HCT116 (cell line): ENCODE measurements around the gene PPM1A.

Experiments used
- CBX3 ChIP-seq: IDR thresholded peaks from 2 replicates; pipeline ENCODE4 v1.6.1; 2012; ENCODE audit warnings: low read depth
- CEBPB ChIP-seq: IDR thresholded peaks from 2 replicates; pipeline ENCODE4 v1.6.1; 2012; ENCODE audit warnings: low read depth
- CTCF ChIP-seq, 3 experiments: fragments of 200-600 bp in 1 of 3; sonication (generic) in 1 of 3; IDR thresholded peaks in 2 of 3; conservative IDR thresholded peaks in 1 of 3; 2 replicates each; pipeline ENCODE4 v1.5.1; 2012 to 2017; ENCODE audit warnings: low read depth in 2 of 3, low read length in 2 of 3, antibody characterized with exemption in 1 of 3, borderline replicate concordance in 1 of 3, control low read depth in 1 of 3, mild to moderate bottlenecking in 1 of 3, mixed read lengths in 1 of 3, mixed run types in 1 of 3, moderate library complexity in 1 of 3; ENCODE audit not compliant: insufficient read depth in 1 of 3
- EZH2 ChIP-seq: fragments of 200-600 bp; sonication (generic); IDR thresholded peaks from 2 replicates; pipeline ENCODE4 v1.6.1; 2017; ENCODE audit warnings: antibody characterized with exemption, mixed run types
- JUND ChIP-seq: IDR thresholded peaks from 2 replicates; pipeline ENCODE4 v1.6.1; 2012
- MAX ChIP-seq: IDR thresholded peaks from 2 replicates; pipeline ENCODE4 v1.6.1; 2012
- POLR2A ChIP-seq: IDR thresholded peaks from 2 replicates; pipeline ENCODE4 v1.7.0; 2011; ENCODE audit warnings: borderline replicate concordance; ENCODE audit not compliant: insufficient read depth, insufficient read length; ENCODE audit errors: extremely low read depth
- POLR2AphosphoS5 ChIP-seq: IDR thresholded peaks from 2 replicates; pipeline ENCODE4 v1.6.1; 2011; ENCODE audit warnings: mild to moderate bottlenecking, low read depth, low read length, moderate library complexity
- RAD21 ChIP-seq: IDR thresholded peaks from 2 replicates; pipeline ENCODE4 v1.6.1; 2012; ENCODE audit warnings: low read depth, mild to moderate bottlenecking
- SRF ChIP-seq: IDR thresholded peaks from 2 replicates; pipeline ENCODE4 v1.6.1; 2012; ENCODE audit warnings: low read depth
- YY1 ChIP-seq: IDR thresholded peaks from 2 replicates; pipeline ENCODE4 v1.6.1; 2011; ENCODE audit warnings: low read length, low read depth, moderate library complexity, mild to moderate bottlenecking; ENCODE audit not compliant: insufficient replicate concordance; ENCODE audit errors: extremely low read depth
- ZBTB33 ChIP-seq: IDR thresholded peaks from 2 replicates; pipeline ENCODE4 v1.6.1; 2011; ENCODE audit warnings: mild to moderate bottlenecking, low read length, moderate library complexity; ENCODE audit not compliant: insufficient replicate concordance; ENCODE audit errors: extremely low read depth

- no peak for TF ChIP-seq ZBTB33
- TF ChIP-seq CTCF (IDR thresholded peaks at IDR 0.05 in 2 of 3, conservative IDR thresholded peaks at IDR 0.05 in 1 of 3; ENCODE audit: borderline replicate concordance in 1 of 3, insufficient read depth in 1 of 3, low read depth in 2 of 3, low read length in 2 of 3), result no peak
- TF ChIP-seq POLR2A, result no peak
- no peak for TF ChIP-seq RAD21
- TF ChIP-seq POLR2AphosphoS5, result no peak
- no peak for TF ChIP-seq CBX3
- TF ChIP-seq EZH2, result no peak
- no peak for TF ChIP-seq SRF
- TF ChIP-seq MAX, result no peak
- TF ChIP-seq CEBPB, result no peak
- TF ChIP-seq YY1, result no peak
- TF ChIP-seq JUND, result no peak
Measured at GRCh38 chr14:60278350-60278749, 29.3 kb downstream of the PPM1A start.
